Left colon (tissue), 2 donors: Measurements from ENCODE around the gene KRT6C. TPM values are rescaled to one million over a fixed set of nuclear protein-coding genes. Genes with fewer than 3 reads are reported as not detected.

Experiments used
- ATAC-seq: fragments of 200-7000 bp; cut with Tn5 transposase; one replicate; pipeline ENCODE4 v1.9.1; 2020; ENCODE audit warnings: mild to moderate bottlenecking, moderate library complexity
- DNase-seq, 2 donors: peaks; one replicate each; pipeline ENCODE4 v3.0.0-alpha.2; 2020
- intact Hi-C, 2 donors: fragments of 100-400 bp; cut with DNase I in 1 of 2; cut with micrococcal nuclease in 1 of 2; formaldehyde crosslinking; loops; one replicate each; pipeline versions ENCODE4 v1.11.2 to v1.14.0; 2022; cut with DNase I, micrococcal nuclease
- total RNA-seq, 2 donors: library from RNA; stranded (reverse); fragmentation: NEBNext Ultra II Directional; extraction: Animal tissue kit (Norgen Biotek cat#: 25700); gene quantifications; one replicate each; pipeline ENCODE4 v1.2.1, GENCODE V29; 2021
- donor health status: DM: no; HTN: no; CAD: no.
- donor health status: DM: yes; HTN: yes; CAD: no.

KRT6C gene
- total RNA-seq, 2 donors from 2014 or later = not detected

GRCh38 chr12:52423035-52423434, 50.6 kb downstream of the KRT6C start:
- ATAC-seq = no peak
- intact Hi-C loops = no loop called here

GRCh38 chr12:52419656-52420055, 53.9 kb downstream of the KRT6C start:
- ATAC-seq (no peak), DNase-seq (no peak)
- intact Hi-C loops = no loop called here

More at GRCh38 chr12:52423035-52423434, 50.6 kb downstream of the KRT6C start:
- no peak for DNase-seq

- intact Hi-C loops = no loop called here
Measured at GRCh38 chr12:52418576-52419110, 55.0 kb downstream of the KRT6C start.

More at GRCh38 chr12:52418576-52419110, 55.0 kb downstream of the KRT6C start:
- no peak for DNase-seq
- ATAC-seq = no peak

Other genes with a start within 250 kb of the KRT6C start
- under 1 TPM; 0.78 to 0.89 TPM for gene KRT7, start 240.6 kb downstream of the KRT6C start, total RNA-seq
- under 1 TPM in 1 of 2 donors, not detected in 1; 0.20 TPM for gene KRT86, start 199.2 kb downstream of the KRT6C start, total RNA-seq
- gene KRT81, start 182.3 kb downstream of the KRT6C start, total RNA-seq = not detected
- gene KRT83, start 152.4 kb downstream of the KRT6C start, total RNA-seq = not detected
- not detected for gene KRT85, start 106.3 kb downstream of the KRT6C start, total RNA-seq
- gene KRT84, start 88.2 kb downstream of the KRT6C start, total RNA-seq = not detected
- not detected for gene KRT82, start 67.5 kb downstream of the KRT6C start, total RNA-seq
- gene KRT75, start 39.4 kb downstream of the KRT6C start, total RNA-seq = not detected
- not detected for gene KRT6B, start 21.7 kb downstream of the KRT6C start, total RNA-seq
- not detected for gene KRT6A, start 19.5 kb upstream of the KRT6C start, total RNA-seq
- under 1 TPM in 1 of 2 donors, not detected in 1; 0.24 TPM for gene KRT5, start 46.6 kb upstream of the KRT6C start, total RNA-seq
- not detected for gene KRT71, start 79.3 kb upstream of the KRT6C start, total RNA-seq
- gene KRT74, start 100.0 kb upstream of the KRT6C start, total RNA-seq = not detected
- not detected for gene KRT72, start 127.7 kb upstream of the KRT6C start, total RNA-seq
- not detected for gene KRT73, start 144.8 kb upstream of the KRT6C start, total RNA-seq
- not detected for gene KRT2, start 178.4 kb upstream of the KRT6C start, total RNA-seq
- gene KRT1, start 206.6 kb upstream of the KRT6C start, total RNA-seq = not detected
- not detected for gene KRT77, start 229.7 kb upstream of the KRT6C start, total RNA-seq